WERI-Rb-1 (cell line): ENCODE data around the gene CMTM5.
A peak's percentile ranks its signal among the peaks of the same experiment; 100 is the strongest.

Experiments
- DNase-seq: peaks from one replicate; pipeline ENCODE4 v3.0.0-alpha.2; 2020
- H3K27ac ChIP-seq: fragments of 250-450 bp; sonication (Bioruptor Pico); 2 replicates; pipeline ENCODE4 v1.5.1; 2020; ENCODE audit warnings: mild to moderate bottlenecking, moderate library complexity
- H3K27me3 ChIP-seq: fragments of 250-450 bp; sonication (Bioruptor Pico); 2 replicates; pipeline ENCODE4 v1.5.1; 2021; ENCODE audit warnings: mild to moderate bottlenecking, low read depth, moderate library complexity; ENCODE audit not compliant: insufficient read depth, severe bottlenecking
- H3K36me3 ChIP-seq: fragments of 250-450 bp; sonication (Bioruptor Pico); 2 replicates; pipeline ENCODE4 v1.5.1; 2020; ENCODE audit warnings: mild to moderate bottlenecking, moderate library complexity
- H3K4me3 ChIP-seq: 2 replicates; pipeline ENCODE4 v1.5.1; 2011; ENCODE audit warnings: low read depth, mild to moderate bottlenecking, control low read depth, low read length
- H3K9me3 ChIP-seq: fragments of 250-450 bp; sonication (Bioruptor Pico); 2 replicates; pipeline ENCODE4 v1.5.1; 2021; ENCODE audit warnings: mild to moderate bottlenecking, moderate library complexity; ENCODE audit not compliant: severe bottlenecking
- CTCF ChIP-seq: IDR thresholded peaks from 2 replicates; pipeline ENCODE4 v1.5.1; 2011; ENCODE audit warnings: low read depth, mild to moderate bottlenecking, control low read depth, inconsistent platforms, low read length

The CMTM5 gene

GRCh38 chr14:23364164-23365035 is 12.4 kb upstream of the CMTM5 start:
- DNase-seq = peak; percentile 58
- Histone ChIP-seq H3K27me3 (no peaks in the 10 kb centered on the region), H3K4me3 (peak overlapping the region; percentile 79), H3K36me3 (peaks cover 36% of the 10 kb centered on the region), H3K27ac (peak overlapping the region; percentile 99), H3K9me3 (no peaks in the 10 kb centered on the region)
- TF ChIP-seq CTCF = no peak

- no peaks in the 10 kb centered on the region for H3K27me3 ChIP-seq
- H3K4me3 ChIP-seq = peak within 1 kb of the TSS; percentile 79
- peak within 1 kb of the TSS; percentile 99 for H3K27ac ChIP-seq
- no peak for DNase-seq
- TF ChIP-seq CTCF = no peak
- H3K9me3 ChIP-seq = no peaks in the 10 kb centered on the region
- H3K36me3 ChIP-seq = peaks cover 30% of the 10 kb centered on the region
Measured at GRCh38 chr14:23365036-23365731, 11.7 kb upstream of the CMTM5 start, which contains the start of gene EFS. TSS of gene EFS (minus strand) at chr14:23365172. CDS start at chr14:23365025, 147 bp downstream.

- peaks cover 26% of the 10 kb centered on the region for H3K36me3 ChIP-seq
- peak; percentile 90 for DNase-seq
- H3K27ac ChIP-seq = peak overlapping the region; percentile 99
- H3K27me3 ChIP-seq = no peaks in the 10 kb centered on the region
- TF ChIP-seq CTCF = no peak
- peak overlapping the region; percentile 79 for H3K4me3 ChIP-seq
- no peaks in the 10 kb centered on the region for H3K9me3 ChIP-seq
Measured at GRCh38 chr14:23365732-23366425, 11.0 kb upstream of the CMTM5 start.

GRCh38 chr14:23366426-23366921 is 10.4 kb upstream of the CMTM5 start:
- Histone ChIP-seq H3K27me3 (no peaks in the 10 kb centered on the region), H3K9me3 (no peaks in the 10 kb centered on the region), H3K4me3 (peak overlapping the region; percentile 79), H3K36me3 (peaks cover 22% of the 10 kb centered on the region), H3K27ac (peak overlapping the region; percentile 99)
- no peak for TF ChIP-seq CTCF
- peak; percentile 96 for DNase-seq

- H3K36me3 ChIP-seq = peaks cover 6% of the 10 kb centered on the region; the same call in 1 of the 2 replicates
- H3K4me3 ChIP-seq = no peak overlapping the region
- no peaks in the 10 kb centered on the region for H3K27me3 ChIP-seq
- H3K9me3 ChIP-seq = no peaks in the 10 kb centered on the region
- no peak for TF ChIP-seq CTCF
- DNase-seq = no peak
- H3K27ac ChIP-seq = no peak overlapping the region
Measured at GRCh38 chr14:23370221-23370620, 6.6 kb upstream of the CMTM5 start.
